GM23338 (cell line): ENCODE measurements around the gene PCDHB6.

Experiments
- CREB1 ChIP-seq: fragments of 250-450 bp; sonication (Bioruptor Pico); IDR thresholded peaks from 2 replicates; pipeline ENCODE4 v1.5.0; 2020; ENCODE audit warnings: low read depth, mild to moderate bottlenecking, moderate library complexity
- CTCF ChIP-seq, 2 experiments: fragments of 200-600 bp in 1 of 2; sonication (generic) in 1 of 2; conservative IDR thresholded peaks; 2 replicates each; pipeline versions ENCODE4 v1.5.1 to v1.6.1; 2016 to 2017; ENCODE audit warnings: antibody characterized with exemption in 2 of 2, low read depth in 2 of 2, mild to moderate bottlenecking in 2 of 2, moderate library complexity in 1 of 2
- EZH2 ChIP-seq: fragments of 200-600 bp; sonication (generic); IDR thresholded peaks from one replicate; pipeline ENCODE4 v1.8.0; 2017; ENCODE audit warnings: antibody characterized with exemption, mild to moderate bottlenecking, low read depth; ENCODE audit not compliant: unreplicated experiment

GRCh38 chr5:141121985-141122384, 27.9 kb upstream of the PCDHB6 start:
- TF ChIP-seq CTCF (conservative IDR thresholded peaks at IDR 0.05; ENCODE audit: low read depth in 2 of 2): no peak
- no peak for TF ChIP-seq EZH2
- no peak for TF ChIP-seq CREB1
